ENCODE data around the gene IHH. TPM values are rescaled to one million over a fixed set of nuclear protein-coding genes. Genes with fewer than 3 reads are reported as not detected.

IHH gene
- total and polyA plus RNA-seq, 2 of the 8 experiments (the other 6 are each of a cell fraction or from before 2014, with no cell fraction given) = 0.03 TPM; not detected in 1

DNA sequence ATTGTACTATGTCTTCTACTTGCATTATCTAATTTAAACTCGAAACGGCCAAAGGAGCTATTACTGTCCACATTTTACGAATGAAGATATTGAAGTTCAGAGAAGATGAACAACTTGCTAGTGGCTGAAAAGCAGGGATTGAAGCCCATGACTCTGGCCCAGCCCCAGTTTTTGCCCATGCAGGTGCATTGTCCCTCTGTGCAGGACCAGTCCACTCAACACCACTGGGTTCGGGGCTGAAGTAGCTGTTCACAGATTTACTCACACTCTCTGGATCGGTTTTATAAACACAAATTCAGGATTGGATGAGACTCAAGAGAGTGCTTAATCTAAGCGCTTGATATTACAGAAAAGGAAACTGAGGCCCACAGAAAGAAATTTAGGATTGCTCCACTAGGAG is 1.4 kb upstream of the IHH start (continued):
- TF ChIP-seq RBBP5 (IDR thresholded peaks at IDR 0.05; ENCODE audit: borderline replicate concordance, low read depth, low read length) (no peak), NANOG (IDR thresholded peaks at IDR 0.05; ENCODE audit: insufficient read depth, low read depth, low read length, poor library complexity, severe bottlenecking) (no peak), SRF (IDR thresholded peaks at IDR 0.05; ENCODE audit: low read depth, low read length) (no peak), KDM5A (IDR thresholded peaks at IDR 0.05; ENCODE audit: low read length) (no peak), MAFK (IDR thresholded peaks at IDR 0.05; ENCODE audit: low read depth, low read length) (no peak), SP4 (IDR thresholded peaks at IDR 0.05; ENCODE audit: low read length) (no peak), CTBP2 (IDR thresholded peaks at IDR 0.05; ENCODE audit: borderline replicate concordance, insufficient read depth, insufficient read length, low read length) (no peak)

All from H1 (cell line).